BE2C (cell line): ENCODE measurements around the gene SMTN.
"Not testable (repeated sequence)": the region's sequence is repeated elsewhere in the genome, so short reads cannot be mapped to it uniquely, and the experiment has no call there.

Experiments
- DNase-seq: peaks from one replicate; pipeline ENCODE4 v3.0.0-alpha.2; 2020
- H3K27me3 ChIP-seq: fragments of 250-450 bp; sonication (Bioruptor Pico); 2 replicates; pipeline ENCODE4 v1.5.1; 2020; ENCODE audit warnings: mild to moderate bottlenecking
- H3K36me3 ChIP-seq: fragments of 250-450 bp; sonication (Bioruptor Pico); 2 replicates; pipeline ENCODE4 v1.5.1; 2020; ENCODE audit warnings: mild to moderate bottlenecking
- H3K4me1 ChIP-seq: fragments of 250-450 bp; sonication (Bioruptor Pico); 2 replicates; pipeline ENCODE4 v1.5.1; 2020
- H3K4me3 ChIP-seq: 2 replicates; pipeline ENCODE4 v1.5.1; 2011; ENCODE audit warnings: low read depth, low read length
- H3K9me3 ChIP-seq: fragments of 250-450 bp; sonication (Bioruptor Pico); 2 replicates; pipeline ENCODE4 v1.5.1; 2020
- CTCF ChIP-seq: IDR thresholded peaks from 2 replicates; pipeline ENCODE4 v1.5.1; 2012; ENCODE audit warnings: mild to moderate bottlenecking, low read depth, low read length

The SMTN gene

GRCh38 chr22:31106731-31107177 lies 25.6 kb downstream of the SMTN start:
- Histone ChIP-seq H3K4me1 (no peaks in the 10 kb centered on the region), H3K36me3 (no peaks in the 10 kb centered on the region), H3K9me3 (no peaks in the 10 kb centered on the region), H3K4me3 (peak overlapping the region; percentile 55), H3K27me3 (no peaks in the 10 kb centered on the region)
- DNase-seq = no peak
- no peak for TF ChIP-seq CTCF

- H3K4me1 ChIP-seq = no peaks in the 10 kb centered on the region
- no peaks in the 10 kb centered on the region for H3K9me3 ChIP-seq
- H3K27me3 ChIP-seq = no peaks in the 10 kb centered on the region
- no peaks in the 10 kb centered on the region for H3K36me3 ChIP-seq
- peak within 1 kb of the TSS; percentile 62 for H3K4me3 ChIP-seq
- peak; percentile 96 for TF ChIP-seq CTCF
- DNase-seq = peak; percentile 98
These were observed 26.2 kb downstream of the SMTN start, which contains the start of gene SELENOM for GRCh38 chr22:31107178-31107893. SELENOM (minus strand) TSS chr22:31107568; CDS start chr22:31107505, 63 bp downstream.

GRCh38 chr22:31107894-31108218 lies 26.7 kb downstream of the SMTN start:
- no peak for TF ChIP-seq CTCF
- DNase-seq = no peak
- Histone ChIP-seq H3K9me3 (peaks cover 4% of the 10 kb centered on the region; the same call in 1 of the 2 replicates), H3K4me3 (peak overlapping the region; percentile 62), H3K4me1 (no peaks in the 10 kb centered on the region), H3K36me3 (no peaks in the 10 kb centered on the region), H3K27me3 (no peaks in the 10 kb centered on the region)

GRCh38 chr22:31112547-31113091 lies 31.5 kb downstream of the SMTN start:
- not testable (repeated sequence) for H3K9me3 ChIP-seq, H3K4me3 ChIP-seq, H3K36me3 ChIP-seq, H3K4me1 ChIP-seq, DNase-seq, H3K27me3 ChIP-seq

GRCh38 chr22:31118046-31118820 lies 37.1 kb downstream of the SMTN start:
- DNase-seq = no peak
- H3K4me3 ChIP-seq = no peak overlapping the region
- no peaks in the 10 kb centered on the region for H3K9me3 ChIP-seq
- H3K27me3 ChIP-seq = no peaks in the 10 kb centered on the region
- no peaks in the 10 kb centered on the region; the same call in 1 of the 2 replicates for H3K4me1 ChIP-seq
- no peaks in the 10 kb centered on the region for H3K36me3 ChIP-seq
- no peak for TF ChIP-seq CTCF

GRCh38 chr22:31119026-31119717 lies 38.1 kb downstream of the SMTN start:
- no peaks in the 10 kb centered on the region for H3K36me3 ChIP-seq
- no peak overlapping the region for H3K4me3 ChIP-seq
- no peaks in the 10 kb centered on the region; the same call in 1 of the 2 replicates for H3K4me1 ChIP-seq
- no peaks in the 10 kb centered on the region for H3K9me3 ChIP-seq
- DNase-seq = no peak
- H3K27me3 ChIP-seq = no peaks in the 10 kb centered on the region
- no peak for TF ChIP-seq CTCF
